Cardiac atrium fibroblast (primary cell): ENCODE measurements around the gene VHLL. TPM values are rescaled to one million over a fixed set of nuclear protein-coding genes. Genes with fewer than 3 reads are reported as not detected.

ENCODE experiments used
- total RNA-seq: library from RNA; depleted of rRNA; stranded (reverse); fragments of >200 nt; gene quantifications from 2 replicates; pipeline ENCODE4 v1.2.3, GENCODE V29; 2015

VHLL gene
- total RNA-seq, result not detected in 2 replicates

GRCh38 chr1:156298852-156299357 lies at the start of gene VHLL:
Gene VHLL (minus strand): TSS chr1:156299307. CDS start chr1:156299189, 118 bp downstream.

GRCh38 chr1:156338180-156338976 lies 39.3 kb upstream of the VHLL start, which contains the start of the genes CCT3 and TSACC:
Gene CCT3 (minus strand): TSS chr1:156338292. CDS start chr1:156338184, 108 bp downstream.
Gene TSACC (plus strand): TSS chr1:156338526. CDS start chr1:156339758, 1,232 bp downstream.

GRCh38 chr1:156295391-156295947 lies 3.6 kb downstream of the VHLL start, which contains the start of gene GLMP:
Gene GLMP (minus strand): TSS chr1:156295679. CDS start chr1:156295645, 34 bp downstream.

GRCh38 chr1:156284112-156284511 lies 15.0 kb downstream of the VHLL start, which contains the start of gene TMEM79:
Gene TMEM79 (plus strand): TSS chr1:156284325. CDS start chr1:156285227, 902 bp downstream.

GRCh38 chr1:156282479-156283222 lies 16.5 kb downstream of the VHLL start, which contains the start of gene SMG5:
Gene SMG5 (minus strand): TSS chr1:156282825. CDS start chr1:156282680, 145 bp downstream.

Other genes starting within 250 kb of the VHLL start
- 13.5 and 21.9 TPM in 2 replicates for gene UBQLN4, start 245.5 kb downstream of the VHLL start, total RNA-seq
- 57.0 and 75.0 TPM in 2 replicates for gene LAMTOR2, start 244.5 kb downstream of the VHLL start, total RNA-seq
- gene RAB25, start 238.1 kb downstream of the VHLL start, total RNA-seq, result not detected in 2 replicates
- 0.18 and 0.81 TPM in 2 replicates for gene MEX3A, start 216.8 kb downstream of the VHLL start, total RNA-seq
- 661 and 681 TPM in 2 replicates for gene LMNA, start 184.6 kb downstream of the VHLL start, total RNA-seq
- 0.54 TPM in 1 of 2 replicates, not detected in the other for gene SEMA4A, start 145.7 kb downstream of the VHLL start, total RNA-seq
- gene SLC25A44, start 105.2 kb downstream of the VHLL start, total RNA-seq, result 11.9 and 13.8 TPM in 2 replicates
- gene PMF1, start 86.3 kb downstream of the VHLL start, total RNA-seq, result 44.1 and 57.0 TPM in 2 replicates
- 1.4 TPM in 1 of 2 replicates, not detected in the other for gene BGLAP, start 57.1 kb downstream of the VHLL start, total RNA-seq
- gene PAQR6, start 51.3 kb downstream of the VHLL start, total RNA-seq, result 0.32 and 1.6 TPM in 2 replicates
- 38.8 and 39.7 TPM in 2 replicates for gene SMG5, start 16.5 kb downstream of the VHLL start, total RNA-seq
- 0.90 and 1.1 TPM in 2 replicates for gene TMEM79, start 15.0 kb downstream of the VHLL start, total RNA-seq
- 71.4 and 85.6 TPM in 2 replicates for gene GLMP, start 3.6 kb downstream of the VHLL start, total RNA-seq
- gene CCT3, start 39.0 kb upstream of the VHLL start, total RNA-seq, result 254 and 318 TPM in 2 replicates
- 2.6 TPM in 1 of 2 replicates, not detected in the other for gene TSACC, start 39.2 kb upstream of the VHLL start, total RNA-seq
- not detected in 2 replicates for gene RHBG, start 69.9 kb upstream of the VHLL start, total RNA-seq
- 20.4 and 26.9 TPM in 2 replicates for gene MEF2D, start 201.5 kb upstream of the VHLL start, total RNA-seq